HG03064 (cell line): ENCODE data around the gene ZMYM4.

ENCODE experiments used
- ATAC-seq: cut with Tn5 transposase; IDR thresholded peaks from one replicate; pipeline ENCODE4 v1.9.1; 2021; ENCODE audit warnings: low read depth; ENCODE audit not compliant: unreplicated experiment

The ZMYM4 gene

DNA sequence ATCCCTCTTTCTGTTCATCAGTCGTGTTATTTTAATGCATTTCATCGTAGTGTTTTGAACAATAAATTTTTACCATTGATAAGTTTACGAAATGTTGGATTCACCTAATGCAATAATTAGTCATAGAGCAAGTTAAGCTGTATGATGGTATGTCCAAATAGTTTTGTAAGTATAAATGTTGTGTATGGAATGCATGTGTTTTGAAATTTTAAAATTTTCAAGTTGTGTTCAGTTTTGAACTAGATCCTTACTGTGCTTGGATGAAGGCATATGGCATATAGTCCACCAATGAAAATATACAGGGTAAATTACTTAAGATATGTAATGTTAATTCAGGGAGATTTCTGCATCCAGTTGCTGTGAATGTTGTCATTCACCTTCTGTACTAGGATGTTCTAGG, 2.3 kb downstream of the ZMYM4 start:
- ATAC-seq, result no peak

- no peak for ATAC-seq
These were observed 5.7 kb downstream of the ZMYM4 start for GRCh38 chr1:35274197-35274596.

DNA sequence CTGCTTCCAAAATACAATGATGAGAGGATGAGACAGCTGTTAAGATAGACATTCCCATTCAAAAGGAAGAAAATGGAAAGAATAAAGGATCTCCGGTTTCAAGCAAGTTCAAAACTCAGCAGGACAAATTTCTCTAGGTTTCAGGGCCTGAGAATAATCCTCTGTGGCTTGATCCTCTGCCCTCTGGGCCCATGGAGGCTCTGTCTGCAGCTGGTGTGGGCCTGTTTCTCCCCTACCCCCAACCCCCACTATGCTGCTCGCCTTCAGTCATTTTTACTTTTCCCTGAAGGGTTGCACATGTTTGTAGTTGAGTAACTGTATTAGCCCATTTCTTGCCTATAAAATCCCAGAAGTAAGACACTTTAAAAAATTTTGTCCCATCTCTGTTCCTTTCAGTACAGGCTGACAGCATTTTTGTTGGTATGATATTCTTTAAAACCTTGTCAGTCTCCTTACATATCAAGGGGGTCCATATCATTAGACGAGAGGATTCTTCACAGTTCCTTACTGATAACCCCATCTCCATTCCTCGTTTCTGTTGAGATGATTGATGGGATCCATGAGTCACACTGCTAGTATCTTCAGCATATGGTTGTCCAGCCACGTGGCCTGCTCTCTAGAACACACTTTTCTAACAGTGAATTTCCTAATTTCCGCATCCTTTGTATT, 10.5 kb downstream of the ZMYM4 start:
- no peak for ATAC-seq

DNA sequence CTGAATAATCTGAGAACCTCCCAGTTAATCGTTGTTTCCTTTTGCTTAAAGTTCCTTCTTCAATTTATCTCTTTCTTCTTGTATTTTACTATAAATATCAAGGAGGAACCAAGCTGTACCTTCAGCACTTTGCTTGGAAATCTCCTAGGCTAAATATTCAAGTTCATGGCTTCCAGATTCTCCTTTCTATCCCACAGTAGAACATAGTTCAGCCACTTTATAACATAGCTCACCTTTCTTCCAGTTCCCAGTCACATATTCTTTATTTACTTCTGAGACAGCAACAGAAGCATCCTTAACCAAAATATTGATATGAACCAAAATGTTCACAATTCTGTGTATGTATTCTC, 11.0 kb downstream of the ZMYM4 start:
- ATAC-seq, result no peak

DNA sequence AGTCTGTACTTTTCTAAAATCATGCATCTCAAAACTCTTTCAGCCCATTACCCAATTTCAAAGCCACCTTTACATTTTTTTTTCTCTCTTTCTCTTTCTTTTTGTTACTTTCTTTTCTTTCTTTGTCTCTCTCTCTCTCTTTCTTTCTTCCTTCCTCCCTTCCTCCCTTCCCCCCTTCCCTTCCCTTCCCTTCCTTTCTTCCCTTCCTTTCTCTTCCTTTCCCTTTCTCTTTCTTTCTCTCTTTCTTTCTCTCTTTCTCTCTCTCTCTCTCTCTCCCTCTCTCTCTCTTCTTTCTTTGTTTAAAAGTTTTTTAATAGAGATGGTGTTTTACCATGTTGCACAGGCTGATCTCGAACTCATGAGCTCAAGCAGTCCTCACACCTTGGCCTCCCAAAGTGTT, 11.5 kb downstream of the ZMYM4 start:
- ATAC-seq, result no peak

GRCh38 chr1:35281565-35281964, 13.1 kb downstream of the ZMYM4 start:
- no peak for ATAC-seq

GRCh38 chr1:35282172-35282571, 13.7 kb downstream of the ZMYM4 start:
- no peak for ATAC-seq

DNA sequence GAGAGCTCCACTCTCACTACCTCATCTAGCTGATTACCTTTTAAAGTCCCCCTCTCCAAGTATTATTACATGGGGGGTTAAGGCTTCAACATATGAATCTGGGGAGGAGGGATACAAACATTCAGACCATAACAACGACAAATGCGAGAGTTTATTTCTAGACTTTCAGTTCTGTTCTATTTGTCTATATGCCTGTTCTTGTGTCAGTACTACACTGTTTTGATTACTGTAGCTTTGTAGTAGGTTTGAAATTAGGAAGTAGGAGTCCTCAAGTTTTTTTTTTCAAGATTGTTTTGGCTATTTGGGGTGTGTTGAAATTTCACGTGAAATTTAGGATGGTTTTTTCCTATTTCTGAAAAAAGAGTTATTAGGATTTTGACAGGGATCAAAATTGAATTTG, 16.3 kb downstream of the ZMYM4 start:
- ATAC-seq, result no peak

- ATAC-seq, result no peak
These were observed 17.5 kb downstream of the ZMYM4 start for GRCh38 chr1:35285771-35286606.

DNA sequence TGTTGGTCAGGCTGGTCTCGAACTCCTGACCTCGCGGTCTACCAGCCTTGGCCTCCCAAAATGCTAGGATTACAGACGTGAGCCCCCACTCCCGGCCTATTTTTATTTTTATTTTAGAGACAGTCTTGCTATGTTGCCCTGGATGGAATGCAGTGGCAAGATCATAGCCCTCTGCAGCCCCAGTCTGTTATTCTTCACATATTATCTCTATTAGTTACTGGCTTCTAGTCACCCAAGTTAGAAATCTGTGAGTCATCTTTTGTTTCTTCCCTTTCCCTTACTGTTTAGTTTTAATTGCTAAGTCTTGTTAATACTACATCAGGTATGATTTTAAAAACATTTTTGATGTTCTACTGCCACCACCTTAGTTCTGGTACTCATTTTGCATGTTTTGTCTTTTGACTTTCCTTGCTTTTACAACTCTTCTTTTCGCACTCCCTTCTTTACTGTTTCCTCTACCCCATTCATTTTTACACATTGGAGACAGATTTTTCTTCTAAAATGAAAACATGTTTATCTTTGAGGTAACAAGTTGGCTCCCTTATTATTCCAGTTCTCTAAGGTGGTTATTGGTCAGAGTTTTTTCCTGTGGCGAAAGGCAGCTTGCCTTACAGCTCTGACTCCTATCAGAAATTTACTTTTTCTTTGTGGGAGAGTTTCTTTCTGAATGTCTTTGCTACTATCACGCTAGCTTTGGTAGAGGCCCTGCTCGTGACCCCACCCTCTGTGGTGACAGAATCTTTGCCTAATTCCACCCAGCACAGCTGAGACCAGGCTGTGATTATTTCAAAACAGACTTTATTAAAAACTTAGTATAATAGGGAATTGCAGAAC, 19.5 kb downstream of the ZMYM4 start:
- ATAC-seq, result no peak

GRCh38 chr1:35288761-35289160, 20.3 kb downstream of the ZMYM4 start:
- no peak for ATAC-seq

GRCh38 chr1:35290452-35290851, 21.9 kb downstream of the ZMYM4 start:
- no peak for ATAC-seq

DNA sequence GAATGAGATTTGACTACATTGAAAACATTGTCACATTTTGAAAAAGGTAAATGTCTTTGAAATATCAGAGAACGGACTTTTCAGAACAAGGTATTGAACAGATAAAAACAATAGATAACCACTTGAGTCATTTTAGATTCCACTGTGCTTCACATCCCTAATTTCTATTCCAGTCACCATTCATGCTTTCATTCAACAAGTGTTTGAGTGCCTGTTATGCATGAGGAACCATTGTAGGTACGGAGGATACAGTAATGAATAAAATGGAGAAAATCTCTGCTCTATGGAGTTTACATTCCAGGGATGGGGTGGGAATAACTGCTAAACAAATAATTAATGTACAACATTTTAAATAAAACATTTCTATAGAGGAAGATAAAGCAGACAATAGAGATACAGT, 26.3 kb downstream of the ZMYM4 start:
- no peak for ATAC-seq

DNA sequence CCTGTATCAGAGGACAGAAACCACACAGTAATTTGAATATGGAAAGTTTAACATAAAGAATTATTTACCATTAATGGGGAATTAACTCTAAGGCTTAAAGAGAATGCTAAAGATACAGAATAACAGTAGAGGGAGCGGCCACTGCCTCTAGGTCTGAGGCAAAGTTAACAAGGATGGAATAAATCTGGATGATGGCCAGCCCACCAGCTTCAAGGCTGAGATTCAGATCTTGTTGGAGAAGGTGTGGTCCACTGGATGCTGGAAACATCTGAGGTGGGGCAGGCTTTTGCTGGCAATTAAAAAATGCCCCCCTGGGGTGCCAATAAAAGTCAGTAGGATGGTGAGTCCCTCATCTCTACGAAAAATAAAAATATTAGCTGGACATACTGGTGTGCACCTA, 29.4 kb downstream of the ZMYM4 start:
- ATAC-seq, result no peak

- ATAC-seq, result no peak
These were observed 30.0 kb downstream of the ZMYM4 start for GRCh38 chr1:35298464-35298863.

GRCh38 chr1:35300376-35300775, 31.9 kb downstream of the ZMYM4 start:
- ATAC-seq, result no peak

GRCh38 chr1:35301674-35302392, 33.3 kb downstream of the ZMYM4 start:
- ATAC-seq, result no peak

DNA sequence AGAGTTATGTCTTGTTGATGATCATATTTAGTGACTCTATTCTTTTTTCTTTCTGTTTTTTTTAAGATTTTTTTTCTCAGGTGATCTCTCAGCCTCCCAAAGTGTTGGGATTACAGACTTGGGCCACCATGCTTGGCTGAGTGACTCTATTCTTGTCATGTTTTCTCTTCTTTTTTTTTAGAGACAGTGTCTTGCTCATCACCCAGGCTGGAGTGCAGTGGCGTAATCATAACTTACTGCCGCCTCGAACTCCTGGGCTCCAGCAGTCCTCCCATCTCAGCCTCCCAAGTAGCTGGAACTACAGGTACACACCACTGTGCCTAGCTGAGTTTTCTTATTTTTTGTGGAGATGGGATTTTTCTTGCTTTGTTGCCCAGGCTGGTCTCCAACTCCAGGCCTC, 36.9 kb downstream of the ZMYM4 start:
- ATAC-seq, result no peak

- ATAC-seq, result no peak
These were observed 47.1 kb downstream of the ZMYM4 start for GRCh38 chr1:35315649-35316048.

DNA sequence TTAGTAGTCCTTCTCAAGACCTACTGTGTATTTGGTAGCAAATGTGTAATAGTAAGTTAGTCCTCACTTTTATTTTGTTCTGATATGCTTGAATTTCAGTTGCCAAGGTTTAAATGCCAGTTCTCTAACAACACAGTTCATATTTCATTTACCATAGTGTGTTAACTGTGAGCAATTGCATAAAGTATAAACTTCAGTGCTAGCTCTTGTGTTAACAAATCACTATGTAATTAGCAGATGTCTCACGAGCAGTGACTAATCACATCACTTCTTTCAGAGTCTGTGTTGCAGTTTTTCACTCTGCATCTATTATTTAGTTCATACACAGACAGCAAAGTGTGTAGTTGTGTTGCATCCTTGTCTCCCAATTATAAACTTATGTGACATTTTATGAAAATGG, 47.8 kb downstream of the ZMYM4 start:
- ATAC-seq, result no peak
